HepG2 (cell line): ENCODE data around the gene CCDC87. TPM values are rescaled to one million over a fixed set of nuclear protein-coding genes. Genes with fewer than 3 reads are reported as not detected.
A peak's percentile ranks its signal among the peaks of the same experiment; 100 is the strongest.

Source experiments
- ATAC-seq: fragments of 200-7000 bp; cut with Tn5 transposase; 3 replicates; pipeline ENCODE4 v1.9.1; 2020; ENCODE audit warnings: mild to moderate bottlenecking, moderate library complexity
- BruUV-seq: library from RNA; stranded (reverse); fragments of 400-500 nt; replicated peaks from 2 replicates; lab custom pipeline; 2021; lab: Mats Ljungman, UMichigan
- CTCF ChIA-PET: fragments of 300-600 bp; formaldehyde crosslinking; extraction: SDS; loops from one replicate; lab custom pipeline; 2021; ENCODE audit warnings: low total read pairs, inconsistent platforms, low intra/inter-chr PET ratio; lab: Yijun Ruan, JAX
- POLR2A ChIA-PET: fragments of 350-600 bp; sonication (Branson Sonifier 250); formaldehyde crosslinking; loops from one replicate; lab custom pipeline; 2020; ENCODE audit warnings: antibody characterized with exemption, inconsistent platforms; lab: Yijun Ruan, JAX
- DNase-seq: peaks from one replicate; pipeline ENCODE4 v3.0.0-alpha.2; 2015; ENCODE audit warnings: low spot score
- FAIRE-seq: peaks from 3 replicates; lab custom pipeline; 2011; peaks lifted over from hg19 to GRCh38; lab: Jason Lieb, UNC
- H2AFZ ChIP-seq: one replicate; pipeline ENCODE4 v1.6.1; 2011; ENCODE audit warnings: low read length, inconsistent platforms
- H3K27ac ChIP-seq: fragments of 300-600 bp; 3 replicates; pipeline ENCODE4 v1.8.0; 2011; ENCODE audit warnings: mixed run types, mild to moderate bottlenecking, mixed read lengths, low read length, inconsistent platforms; ENCODE audit not compliant: insufficient read depth; ENCODE audit errors: extremely low read length
- H3K27me3 ChIP-seq, 2 experiments: fragments of 200-600 bp in 1 of 2; 2 replicates in 1 of 2; 3 replicates in 1 of 2; pipeline versions ENCODE4 v1.6.0 to v1.8.0; 2011; ENCODE audit warnings: low read length in 2 of 2, mild to moderate bottlenecking in 2 of 2, moderate library complexity in 2 of 2, inconsistent platforms in 1 of 2; ENCODE audit not compliant: insufficient read depth in 2 of 2, control insufficient read depth in 1 of 2
- H3K36me3 ChIP-seq, 2 experiments: fragments of 200-600 bp in 1 of 2; replicated peaks in 1 of 2; 2 replicates in 1 of 2; 3 replicates in 1 of 2; pipeline versions ENCODE4 v1.5.1 to v1.8.0; 2011; ENCODE audit warnings: low read length in 2 of 2, inconsistent platforms in 1 of 2; ENCODE audit not compliant: insufficient read depth in 2 of 2, control insufficient read depth in 1 of 2
- H3K4me1 ChIP-seq: 2 replicates; pipeline ENCODE4 v1.5.1; 2012; ENCODE audit warnings: low read length, inconsistent platforms; ENCODE audit not compliant: insufficient read depth
- H3K4me2 ChIP-seq: 2 replicates; pipeline ENCODE4 v1.6.0; 2011; ENCODE audit warnings: low read depth, low read length, inconsistent platforms
- H3K4me3 ChIP-seq, 3 experiments: fragments of 200-600 bp in 1 of 3; sonication (generic), shearing (Covaris generic) in 1 of 3; replicated peaks in 1 of 3; 2 replicates each; pipeline ENCODE4 v1.5.1; 2011 to 2016; ENCODE audit warnings: low read length in 3 of 3, inconsistent platforms in 2 of 3, low read depth in 2 of 3, mild to moderate bottlenecking in 2 of 3, control low read depth in 1 of 3, mixed read lengths in 1 of 3; ENCODE audit not compliant: insufficient read depth in 1 of 3
- H3K79me2 ChIP-seq: one replicate; pipeline ENCODE4 v1.6.1; 2011; ENCODE audit warnings: low read length, inconsistent platforms; ENCODE audit not compliant: insufficient read depth
- H3K9ac ChIP-seq: 2 replicates; pipeline ENCODE4 v1.6.0; 2011; ENCODE audit warnings: mild to moderate bottlenecking, low read depth, low read length, inconsistent platforms; ENCODE audit not compliant: insufficient read depth
- H3K9me3 ChIP-seq: 2 replicates; pipeline ENCODE4 v1.5.1; 2012; ENCODE audit warnings: mild to moderate bottlenecking, low read length
- H4K20me1 ChIP-seq: 2 replicates; pipeline ENCODE4 v1.6.0; 2011; ENCODE audit warnings: inconsistent platforms, mild to moderate bottlenecking, low read length, moderate library complexity; ENCODE audit not compliant: insufficient read depth
- AKNA ChIP-seq: sonication (generic); formaldehyde crosslinking; IDR thresholded peaks from 2 replicates; pipeline ENCODE4 v1.4.0; 2020; ENCODE audit warnings: missing genetic modification reagents, borderline replicate concordance
- DNMT3B ChIP-seq: conservative IDR thresholded peaks from 2 replicates; pipeline ENCODE4 v1.6.1; 2016; ENCODE audit warnings: missing biosample characterization, control low read depth
- GABPA ChIP-seq, 2 experiments: IDR thresholded peaks; 2 replicates each; pipeline ENCODE4 v1.6.1; 2011 to 2016; ENCODE audit warnings: low read depth in 2 of 2, low read length in 1 of 2, missing biosample characterization in 1 of 2, missing genetic modification characterization in 1 of 2
- MAFF ChIP-seq: IDR thresholded peaks from 2 replicates; pipeline ENCODE4 v1.6.1; 2011; ENCODE audit warnings: low read depth, low read length, improper control_type of control experiment
- MAFK ChIP-seq, 2 experiments: IDR thresholded peaks in 1 of 2; conservative IDR thresholded peaks in 1 of 2; 2 replicates each; pipeline ENCODE4 v1.6.1; 2011; ENCODE audit warnings: improper control_type of control experiment in 2 of 2, low read length in 2 of 2
- MBNL3 ChIP-seq: fragments of 250-450 bp; sonication (Bioruptor Pico); conservative IDR thresholded peaks from 2 replicates; pipeline ENCODE4 v1.8.0; 2022; ENCODE audit warnings: mild to moderate bottlenecking, inconsistent platforms
- MLXIP ChIP-seq: sonication (generic); formaldehyde crosslinking; IDR thresholded peaks from 2 replicates; pipeline ENCODE4 v1.9.0; 2021; ENCODE audit warnings: missing genetic modification reagents, borderline replicate concordance
- ZGPAT ChIP-seq: IDR thresholded peaks from 2 replicates; pipeline ENCODE4 v1.6.1; 2016; ENCODE audit warnings: mild to moderate bottlenecking
- ZNF17 ChIP-seq: sonication (generic); formaldehyde crosslinking; IDR thresholded peaks from 2 replicates; pipeline ENCODE4 v1.5.0; 2020; ENCODE audit warnings: mild to moderate bottlenecking, missing genetic modification reagents
- ZNF264 ChIP-seq: sonication (generic); formaldehyde crosslinking; IDR thresholded peaks from 2 replicates; pipeline ENCODE4 v1.4.0; 2020; ENCODE audit warnings: missing genetic modification reagents
- ZNF747 ChIP-seq: sonication (generic); formaldehyde crosslinking; IDR thresholded peaks from 2 replicates; pipeline ENCODE4 v1.8.1; 2023; ENCODE audit warnings: missing genetic modification reagents, mild to moderate bottlenecking, borderline replicate concordance
- ZSCAN9 ChIP-seq: IDR thresholded peaks from 2 replicates; pipeline ENCODE4 v1.6.1; 2016; ENCODE audit warnings: borderline replicate concordance
- WGBS: methylation state at CpG from one replicate; pipeline ENCODE4 v1.1.6; 2017; ENCODE audit warnings: low lambda C conversion rate; 5-methylcytosine and 5-hydroxymethylcytosine counted together
- in situ Hi-C: cut with HindIII; loops from 2 replicates; pipeline ENCODE4 v1.10.0; 2017; ENCODE audit warnings: low pct_unique_long_range_greater_than_20kb; ENCODE audit not compliant: extremely low pct_ligation_motif_present
- intact Hi-C: fragments of 100-400 bp; cut with micrococcal nuclease; formaldehyde crosslinking; loops from one replicate; pipeline ENCODE4 v1.10.0; 2022; ENCODE audit not compliant: unreplicated experiment
- polyA plus RNA-seq, 8 experiments: library from polyadenylated mRNA; depleted of rRNA in 3 of 8; stranded (reverse) in 7 of 8; unstranded in 1 of 8; fragments of >200 nt; fragmentation: Illumina TruSeq in 4 of 8; extraction: Trizol in 4 of 8; gene quantifications; 2 replicates each; pipeline versions ENCODE4 v1.2.1 to v1.2.3, GENCODE V29; 2011 to 2016; ENCODE audit warnings: low read depth in 4 of 8, missing spikeins in 1 of 8, mixed read lengths in 1 of 8; ENCODE audit not compliant: insufficient read depth in 1 of 8
- total RNA-seq, 5 experiments: library from RNA; depleted of rRNA; stranded (reverse); fragments of >200 nt; fragmentation: Illumina TruSeq; extraction: Trizol; gene quantifications; 2 replicates each; pipeline ENCODE4 v1.2.3, GENCODE V29; 2016; ENCODE audit warnings: low read depth in 1 of 5

CCDC87 gene
- total and polyA plus RNA-seq, 2 of the 13 experiments (the other 11 are each of a cell fraction or from before 2014, with no cell fraction given): 0.05 to 0.42 TPM

- TF ChIP-seq ZSCAN9 (CRISPR knock-in tag): no peak
- TF ChIP-seq ZNF264 (CRISPR knock-in tag): no peak
- no peak for TF ChIP-seq ZNF17 (CRISPR knock-in tag)
- no peak for TF ChIP-seq AKNA (CRISPR knock-in tag)
- TF ChIP-seq MBNL3 (CRISPR knock-in tag): no peak
- no peak for TF ChIP-seq DNMT3B (CRISPR knock-in tag)
Observed at GRCh38 chr11:66636411-66636810, 43.5 kb upstream of the CCDC87 start (continued).

- WGBS: 94% methylated on average over 2 of the region's 2 CpGs
- ATAC-seq (no peak), FAIRE-seq (no peak), DNase-seq (no peak)
- peaks cover 18% of the 10 kb centered on the region for H3K4me1 ChIP-seq
- POLR2A ChIA-PET: interaction anchor here (10.0 kb wide), 1 partner anchor 12 kb away, joined by 211 read pairs; the partner anchor contains the start of gene RBM14
- peaks cover 79% of the 10 kb centered on the region for H3K79me2 ChIP-seq
- peaks cover 8% of the 10 kb centered on the region; the same call in 1 of the 2 replicates for H4K20me1 ChIP-seq
- no peak overlapping the region for H3K9ac ChIP-seq
- CTCF ChIA-PET: no interaction called here
- H3K4me3 ChIP-seq: no peak overlapping the region
- peaks cover 9 to 20% of the 10 kb centered on the region in 2 experiments for H3K36me3 ChIP-seq
- H3K4me2 ChIP-seq: no peak overlapping the region
- no peak overlapping the region for H3K27ac ChIP-seq
- no peak overlapping the region for H2AFZ ChIP-seq
- in situ Hi-C loops: no loop called here
- BruUV-seq: no TSS peak
- intact Hi-C loops: no loop called here
- no peaks in the 10 kb centered on the region for H3K9me3 ChIP-seq
- H3K27me3 ChIP-seq: no peaks in the 10 kb centered on the region
- peak; percentile 39; the same call in 1 of the 2 replicates for TF ChIP-seq MAFF
- no peak for TF ChIP-seq GABPA (IDR thresholded peaks at IDR 0.05; ENCODE audit: low read depth, low read length)
- no peak for TF ChIP-seq GABPA (CRISPR knock-in tag; IDR thresholded peaks at IDR 0.05; ENCODE audit: low read depth)
- TF ChIP-seq ZGPAT (CRISPR knock-in tag): no peak
- no peak for TF ChIP-seq ZNF747 (CRISPR knock-in tag)
- TF ChIP-seq MLXIP (CRISPR knock-in tag): no peak
- peak; percentile 33 to 73; a peak in 2 of 4 replicates for TF ChIP-seq MAFK (conservative IDR thresholded peaks at IDR 0.05 in 1 of 2, IDR thresholded peaks at IDR 0.05 in 1 of 2; ENCODE audit: low read length in 2 of 2)
Observed at GRCh38 chr11:66632952-66633351, 40.1 kb upstream of the CCDC87 start.
